Progenitor cell of endocrine pancreas (in vitro differentiated cells): ENCODE data around the gene SPATS2. TPM values are rescaled to one million over a fixed set of nuclear protein-coding genes. Genes with fewer than 3 reads are reported as not detected.

Experiments used
- DNase-seq: peaks from one replicate; pipeline ENCODE4 v3.0.0; 2021; ENCODE audit warnings: low spot score; ENCODE audit not compliant: unreplicated experiment
- H3K27ac Mint-ChIP-seq: 2 replicates; pipeline ENCODE4 v1.8.0; 2021; ENCODE audit warnings: mild to moderate bottlenecking, moderate library complexity, mixed read lengths
- H3K27me3 Mint-ChIP-seq: 2 replicates; pipeline ENCODE4 v1.8.0; 2021; ENCODE audit warnings: mixed read lengths
- H3K36me3 Mint-ChIP-seq: 2 replicates; pipeline ENCODE4 v1.8.0; 2022; ENCODE audit warnings: mixed read lengths; ENCODE audit not compliant: insufficient read depth
- H3K4me1 Mint-ChIP-seq: 2 replicates; pipeline ENCODE4 v1.8.0; 2021; ENCODE audit warnings: low read depth, mixed read lengths
- H3K4me3 Mint-ChIP-seq: 2 replicates; pipeline ENCODE4 v1.8.0; 2021; ENCODE audit warnings: low read depth, mild to moderate bottlenecking, moderate library complexity, mixed read lengths
- H3K9me3 Mint-ChIP-seq: 2 replicates; pipeline ENCODE4 v1.8.0; 2021; ENCODE audit warnings: low read depth, mixed read lengths
- total RNA-seq: library from RNA; stranded (reverse); gene quantifications from 2 replicates; pipeline ENCODE4 v1.2.1, GENCODE V29; 2021
- TF ChIP-seq, protein P1 (sequence below): fragments of 200-600 bp; sonication (generic); IDR thresholded peaks from one replicate; pipeline ENCODE4 v1.5.0; 2021; ENCODE audit warnings: antibody characterized with exemption, mild to moderate bottlenecking; ENCODE audit not compliant: unreplicated experiment

SPATS2 gene
- total RNA-seq, 1 donor from 2014 or later: 84.4 TPM

DNA sequence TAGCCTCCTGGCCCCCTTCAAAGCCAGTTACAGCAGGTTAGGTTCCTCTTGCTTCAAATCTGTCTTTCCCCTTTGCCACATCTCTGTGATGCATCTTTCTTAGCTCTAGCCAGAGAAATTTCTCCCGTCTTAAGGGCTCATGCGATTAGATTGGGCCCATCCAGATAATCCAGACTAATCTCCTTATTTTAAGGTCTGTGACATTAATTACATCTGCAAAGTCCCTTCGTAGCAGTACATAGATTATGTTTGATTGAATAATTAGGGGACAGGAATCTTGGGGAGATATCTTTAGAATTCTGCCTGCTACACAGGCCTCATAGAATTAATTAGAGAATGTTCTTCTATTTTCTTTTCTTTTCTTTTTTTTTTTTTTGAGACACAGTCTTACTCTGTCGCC is 79.3 kb downstream of the SPATS2 start:
- Mint-ChIP-seq H3K36me3 (peaks cover 36% of the 10 kb centered on the region), H3K27me3 (no peaks in the 10 kb centered on the region), H3K27ac (no peak overlapping the region), H3K9me3 (peaks cover 11% of the 10 kb centered on the region), H3K4me1 (no peaks in the 10 kb centered on the region), H3K4me3 (no peak overlapping the region)
- no peak for DNase-seq
- TF ChIP-seq, protein P1, sequence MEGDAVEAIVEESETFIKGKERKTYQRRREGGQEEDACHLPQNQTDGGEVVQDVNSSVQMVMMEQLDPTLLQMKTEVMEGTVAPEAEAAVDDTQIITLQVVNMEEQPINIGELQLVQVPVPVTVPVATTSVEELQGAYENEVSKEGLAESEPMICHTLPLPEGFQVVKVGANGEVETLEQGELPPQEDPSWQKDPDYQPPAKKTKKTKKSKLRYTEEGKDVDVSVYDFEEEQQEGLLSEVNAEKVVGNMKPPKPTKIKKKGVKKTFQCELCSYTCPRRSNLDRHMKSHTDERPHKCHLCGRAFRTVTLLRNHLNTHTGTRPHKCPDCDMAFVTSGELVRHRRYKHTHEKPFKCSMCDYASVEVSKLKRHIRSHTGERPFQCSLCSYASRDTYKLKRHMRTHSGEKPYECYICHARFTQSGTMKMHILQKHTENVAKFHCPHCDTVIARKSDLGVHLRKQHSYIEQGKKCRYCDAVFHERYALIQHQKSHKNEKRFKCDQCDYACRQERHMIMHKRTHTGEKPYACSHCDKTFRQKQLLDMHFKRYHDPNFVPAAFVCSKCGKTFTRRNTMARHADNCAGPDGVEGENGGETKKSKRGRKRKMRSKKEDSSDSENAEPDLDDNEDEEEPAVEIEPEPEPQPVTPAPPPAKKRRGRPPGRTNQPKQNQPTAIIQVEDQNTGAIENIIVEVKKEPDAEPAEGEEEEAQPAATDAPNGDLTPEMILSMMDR: no peak

- H3K27me3 Mint-ChIP-seq: no peaks in the 10 kb centered on the region
- peaks cover 36% of the 10 kb centered on the region for H3K36me3 Mint-ChIP-seq
- TF ChIP-seq, protein P1: no peak
- H3K4me1 Mint-ChIP-seq: no peaks in the 10 kb centered on the region
- no peak overlapping the region for H3K4me3 Mint-ChIP-seq
- peaks cover 11% of the 10 kb centered on the region for H3K9me3 Mint-ChIP-seq
- no peak for DNase-seq
- no peak overlapping the region for H3K27ac Mint-ChIP-seq
These were observed 81.6 kb downstream of the SPATS2 start for GRCh38 chr12:49448858-49449257.

GRCh38 chr12:49451468-49452259 is 84.4 kb downstream of the SPATS2 start:
- TF ChIP-seq, protein P1: no peak
- Mint-ChIP-seq H3K27ac (no peak overlapping the region), H3K4me3 (no peak overlapping the region), H3K27me3 (no peaks in the 10 kb centered on the region), H3K9me3 (peaks cover 11% of the 10 kb centered on the region), H3K36me3 (peaks cover 26% of the 10 kb centered on the region), H3K4me1 (peaks cover 4% of the 10 kb centered on the region)
- no peak for DNase-seq

DNA sequence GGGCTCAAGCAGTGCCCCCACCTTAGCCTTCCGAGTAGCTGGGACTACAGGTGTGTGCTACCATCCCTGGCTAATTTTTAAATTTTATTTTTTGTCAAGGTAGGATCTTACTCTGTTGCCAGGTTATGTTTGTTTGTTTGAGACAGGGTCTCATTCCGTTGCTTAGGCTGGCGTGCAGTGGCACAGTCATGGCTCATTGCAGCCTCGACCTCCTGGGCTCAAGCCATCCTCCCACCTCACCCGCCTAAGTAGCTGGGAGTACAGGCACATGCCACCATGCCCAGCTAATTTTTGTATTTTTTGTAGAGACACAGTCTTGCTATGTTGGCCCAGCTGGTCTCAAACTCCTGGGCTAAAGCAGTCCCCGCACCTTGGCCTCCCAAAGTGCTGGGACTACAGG is 88.2 kb downstream of the SPATS2 start:
- Mint-ChIP-seq H3K27ac (no peak overlapping the region), H3K4me3 (no peak overlapping the region), H3K27me3 (no peaks in the 10 kb centered on the region), H3K36me3 (peaks cover 7% of the 10 kb centered on the region), H3K4me1 (peaks cover 4% of the 10 kb centered on the region), H3K9me3 (no peaks in the 10 kb centered on the region)
- no peak for DNase-seq
- TF ChIP-seq, protein P1: no peak

- peaks cover 8% of the 10 kb centered on the region for H3K4me1 Mint-ChIP-seq
- no peak overlapping the region for H3K4me3 Mint-ChIP-seq
- H3K27ac Mint-ChIP-seq: no peak overlapping the region
- H3K36me3 Mint-ChIP-seq: peaks cover 8% of the 10 kb centered on the region
- no peaks in the 10 kb centered on the region for H3K9me3 Mint-ChIP-seq
- no peaks in the 10 kb centered on the region for H3K27me3 Mint-ChIP-seq
- TF ChIP-seq, protein P1: no peak
- no peak for DNase-seq
These were observed 88.9 kb downstream of the SPATS2 start for GRCh38 chr12:49456131-49456679.
